HG02678 (cell line): ENCODE data around the gene TICAM2.

ENCODE experiments used
- ATAC-seq: cut with Tn5 transposase; IDR thresholded peaks from one replicate; pipeline ENCODE4 v1.9.1; 2021; ENCODE audit warnings: mild to moderate bottlenecking, moderate library complexity; ENCODE audit not compliant: unreplicated experiment

TICAM2 gene

GRCh38 chr5:115611873-115612272, 9.6 kb upstream of the TICAM2 start:
- no peak for ATAC-seq

GRCh38 chr5:115607935-115608334, 5.7 kb upstream of the TICAM2 start:
- ATAC-seq, result no peak

GRCh38 chr5:115605436-115605835, 3.2 kb upstream of the TICAM2 start:
- ATAC-seq, result no peak

GRCh38 chr5:115602591-115603125, 379 bp upstream of the TICAM2 start:
- ATAC-seq, result peak; percentile 5

GRCh38 chr5:115600766-115601165, 1.5 kb downstream of the TICAM2 start:
- ATAC-seq, result no peak

- no peak for ATAC-seq
These were observed 2.4 kb downstream of the TICAM2 start for GRCh38 chr5:115599924-115600323.

- ATAC-seq, result peak; percentile 34
These were observed 2.8 kb downstream of the TICAM2 start for GRCh38 chr5:115599502-115599901.

- no peak for ATAC-seq
These were observed 7.9 kb downstream of the TICAM2 start for GRCh38 chr5:115594128-115595047.

- ATAC-seq, result no peak
These were observed 13.2 kb downstream of the TICAM2 start for GRCh38 chr5:115589043-115589442.

GRCh38 chr5:115588640-115589039, 13.6 kb downstream of the TICAM2 start:
- no peak for ATAC-seq

- no peak for ATAC-seq
These were observed 15.6 kb downstream of the TICAM2 start for GRCh38 chr5:115586525-115587146.

- no peak for ATAC-seq
These were observed 17.0 kb downstream of the TICAM2 start for GRCh38 chr5:115585265-115585664.

GRCh38 chr5:115584501-115584900, 17.8 kb downstream of the TICAM2 start:
- no peak for ATAC-seq

- ATAC-seq, result no peak
These were observed 18.8 kb downstream of the TICAM2 start for GRCh38 chr5:115583474-115583873.

GRCh38 chr5:115580941-115581340, 21.3 kb downstream of the TICAM2 start:
- no peak for ATAC-seq

GRCh38 chr5:115579747-115580173, 22.5 kb downstream of the TICAM2 start:
- peak; percentile 75 for ATAC-seq

- no peak for ATAC-seq
These were observed 23.1 kb downstream of the TICAM2 start for GRCh38 chr5:115579216-115579615.

- peak; percentile 49 for ATAC-seq
These were observed 23.6 kb downstream of the TICAM2 start for GRCh38 chr5:115578657-115579056.

- ATAC-seq, result peak; percentile 29
These were observed 24.5 kb downstream of the TICAM2 start for GRCh38 chr5:115577741-115578140.

- no peak for ATAC-seq
These were observed 24.9 kb downstream of the TICAM2 start for GRCh38 chr5:115577329-115577728.

- ATAC-seq, result peak; percentile 31
These were observed 26.9 kb downstream of the TICAM2 start for GRCh38 chr5:115575167-115576070.
